GM19043 (cell line): ENCODE results near the gene SMURF2.
"Not testable (repeated sequence)": the region's sequence is repeated elsewhere in the genome, so short reads cannot be mapped to it uniquely, and the experiment has no call there.

Experiments used
- ATAC-seq: cut with Tn5 transposase; IDR thresholded peaks from one replicate; pipeline ENCODE4 v1.9.1; 2021; ENCODE audit warnings: low read depth; ENCODE audit not compliant: unreplicated experiment

The SMURF2 gene

GRCh38 chr17:64634218-64634617 is 27.9 kb downstream of the SMURF2 start:
- ATAC-seq: no peak

GRCh38 chr17:64632606-64633005 is 29.5 kb downstream of the SMURF2 start:
- no peak for ATAC-seq

- no peak for ATAC-seq
Measured at GRCh38 chr17:64632194-64632593, 29.9 kb downstream of the SMURF2 start.

GRCh38 chr17:64630309-64631223 is 31.5 kb downstream of the SMURF2 start:
- no peak for ATAC-seq

- no peak for ATAC-seq
Measured at GRCh38 chr17:64628641-64629040, 33.5 kb downstream of the SMURF2 start.

- ATAC-seq: no peak
Measured at GRCh38 chr17:64627797-64628196, 34.3 kb downstream of the SMURF2 start.

GRCh38 chr17:64626827-64627226 is 35.3 kb downstream of the SMURF2 start:
- no peak for ATAC-seq

GRCh38 chr17:64625541-64625940 is 36.6 kb downstream of the SMURF2 start:
- ATAC-seq: no peak

- no peak for ATAC-seq
Measured at GRCh38 chr17:64622931-64623654, 39.0 kb downstream of the SMURF2 start.

- no peak for ATAC-seq
Measured at GRCh38 chr17:64621772-64622171, 40.3 kb downstream of the SMURF2 start.

GRCh38 chr17:64618848-64619247 is 43.3 kb downstream of the SMURF2 start:
- no peak for ATAC-seq

GRCh38 chr17:64617125-64617780 is 44.9 kb downstream of the SMURF2 start:
- no peak for ATAC-seq

GRCh38 chr17:64615028-64615677 is 47.0 kb downstream of the SMURF2 start:
- ATAC-seq: no peak

- ATAC-seq: no peak
Measured at GRCh38 chr17:64614266-64615027, 47.7 kb downstream of the SMURF2 start.

GRCh38 chr17:64611369-64611768 is 50.7 kb downstream of the SMURF2 start:
- ATAC-seq: no peak

- not testable (repeated sequence) for ATAC-seq
Measured at GRCh38 chr17:64610244-64610643, 51.9 kb downstream of the SMURF2 start.

- no peak for ATAC-seq
Measured at GRCh38 chr17:64608571-64608981, 53.5 kb downstream of the SMURF2 start.

GRCh38 chr17:64607862-64608565 is 54.1 kb downstream of the SMURF2 start:
- ATAC-seq: no peak

GRCh38 chr17:64604532-64604931 is 57.6 kb downstream of the SMURF2 start:
- not testable (repeated sequence) for ATAC-seq
